HEK293T (cell line): ENCODE results near the gene IFIH1.

Experiments
- CTCF ChIA-PET: fragments of 350-600 bp; formaldehyde crosslinking; extraction: SDS; loops from one replicate; lab custom pipeline; 2021; ENCODE audit warnings: antibody characterized with exemption, inconsistent platforms; lab: Yijun Ruan, JAX
- POLR2A ChIA-PET: fragments of 350-600 bp; formaldehyde crosslinking; extraction: SDS; loops from one replicate; lab custom pipeline; 2020; ENCODE audit warnings: antibody characterized with exemption, inconsistent platforms; lab: Yijun Ruan, JAX
- DNase-seq: peaks from one replicate; pipeline ENCODE4 v3.0.0; 2012; ENCODE audit warnings: mixed read lengths; ENCODE audit errors: extremely low spot score
- ARNT ChIP-seq: fragments of 450-650 bp; IDR thresholded peaks from 2 replicates; pipeline ENCODE4 v1.6.1; 2017; ENCODE audit warnings: mild to moderate bottlenecking
- BHLHE40 ChIP-seq: fragments of 450-650 bp; IDR thresholded peaks from 2 replicates; pipeline ENCODE4 v1.6.1; 2016; ENCODE audit warnings: mild to moderate bottlenecking, moderate library complexity, borderline replicate concordance
- CTBP1 ChIP-seq: fragments of 450-650 bp; IDR thresholded peaks from 2 replicates; pipeline ENCODE4 v1.6.1; 2016; ENCODE audit warnings: borderline replicate concordance
- ELF4 ChIP-seq: fragments of 450-650 bp; IDR thresholded peaks from 2 replicates; pipeline ENCODE4 v1.6.1; 2017; ENCODE audit warnings: antibody characterized with exemption
- FOXA1 ChIP-seq: fragments of 450-650 bp; IDR thresholded peaks from 2 replicates; pipeline ENCODE4 v1.6.1; 2016; ENCODE audit warnings: mild to moderate bottlenecking
- FOXK2 ChIP-seq: fragments of 450-650 bp; IDR thresholded peaks from 2 replicates; pipeline ENCODE4 v1.6.1; 2016; ENCODE audit warnings: mild to moderate bottlenecking
- FOXM1 ChIP-seq: fragments of 450-650 bp; IDR thresholded peaks from 2 replicates; pipeline ENCODE4 v1.6.1; 2017; ENCODE audit warnings: mild to moderate bottlenecking, borderline replicate concordance
- HDGF ChIP-seq: fragments of 450-650 bp; IDR thresholded peaks from 2 replicates; pipeline ENCODE4 v1.6.1; 2017; ENCODE audit warnings: antibody characterized with exemption, borderline replicate concordance
- L3MBTL2 ChIP-seq: fragments of 450-650 bp; conservative IDR thresholded peaks from 2 replicates; pipeline ENCODE4 v1.6.1; 2016; ENCODE audit warnings: mild to moderate bottlenecking
- LEF1 ChIP-seq: fragments of 450-650 bp; IDR thresholded peaks from 2 replicates; pipeline ENCODE4 v1.6.1; 2017; ENCODE audit warnings: mild to moderate bottlenecking, borderline replicate concordance
- NFRKB ChIP-seq: fragments of 450-650 bp; IDR thresholded peaks from 2 replicates; pipeline ENCODE4 v1.6.1; 2016; ENCODE audit warnings: mild to moderate bottlenecking, moderate library complexity
- SP1 ChIP-seq: fragments of 450-650 bp; IDR thresholded peaks from 2 replicates; pipeline ENCODE4 v1.6.1; 2017
- SUZ12 ChIP-seq: fragments of 450-650 bp; IDR thresholded peaks from 2 replicates; pipeline ENCODE4 v1.6.1; 2016; ENCODE audit warnings: mild to moderate bottlenecking
- TARDBP ChIP-seq: fragments of 450-650 bp; IDR thresholded peaks from 2 replicates; pipeline ENCODE4 v1.6.1; 2016
- ZNF384 ChIP-seq: fragments of 450-650 bp; IDR thresholded peaks from 2 replicates; pipeline ENCODE4 v1.6.1; 2016
- TF ChIP-seq, protein P1 (sequence below): fragments of 450-650 bp; IDR thresholded peaks from 2 replicates; pipeline ENCODE4 v1.6.1; 2016

Gene IFIH1

GRCh38 chr2:162230761-162231160 lies 87.7 kb downstream of the IFIH1 start:
- CTCF ChIA-PET, result no interaction called here
- TF ChIP-seq ZNF384 (no peak), ARNT (no peak), FOXM1 (no peak), SUZ12 (no peak)
- POLR2A ChIA-PET, result no interaction called here
- DNase-seq, result no peak

DNA sequence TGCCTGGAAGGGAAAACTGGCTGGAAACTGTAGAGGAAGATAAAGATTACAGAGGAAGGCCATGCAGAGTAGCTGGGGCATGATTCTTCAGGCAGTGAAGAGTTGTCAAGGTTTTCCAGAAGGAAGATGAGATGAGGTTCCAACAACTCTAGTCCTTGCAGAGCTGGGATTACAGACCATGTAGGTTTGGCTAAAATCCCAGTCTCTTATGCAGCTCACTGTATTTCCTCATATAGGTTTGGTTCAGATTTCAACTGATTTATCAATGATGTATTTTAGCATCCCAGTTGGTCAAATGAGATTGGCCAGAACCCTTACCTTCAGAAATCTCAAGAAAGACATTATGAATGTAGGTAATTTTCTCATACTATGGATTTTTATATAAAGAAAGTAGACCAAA lies 91.6 kb downstream of the IFIH1 start:
- CTCF ChIA-PET, result no interaction called here

GRCh38 chr2:162221064-162221463 lies 97.4 kb downstream of the IFIH1 start:
- POLR2A ChIA-PET, result no interaction called here
- TF ChIP-seq ARNT, result no peak
- 0 out of 2 replicates have a peak, but pooled peaks have one; percentile 24 for TF ChIP-seq FOXM1
- TF ChIP-seq ZNF384, result no peak
- CTCF ChIA-PET, result interaction anchor here (0.7 to 4.2 kb wide), 5 partner anchors 15 to 83 kb away, joined by 3 to 29 read pairs (median 3); no protein-coding TSS in a partner anchor
- DNase-seq, result peak; percentile 77

More for the DNA sequence above, 91.6 kb downstream of the IFIH1 start:
- DNase-seq, result no peak
- TF ChIP-seq L3MBTL2, result no peak
- no peak for TF ChIP-seq TARDBP
- no peak for TF ChIP-seq ZNF384
- TF ChIP-seq NFRKB, result no peak
- TF ChIP-seq BHLHE40, result no peak
- no peak for TF ChIP-seq SP1
- TF ChIP-seq, protein P1, sequence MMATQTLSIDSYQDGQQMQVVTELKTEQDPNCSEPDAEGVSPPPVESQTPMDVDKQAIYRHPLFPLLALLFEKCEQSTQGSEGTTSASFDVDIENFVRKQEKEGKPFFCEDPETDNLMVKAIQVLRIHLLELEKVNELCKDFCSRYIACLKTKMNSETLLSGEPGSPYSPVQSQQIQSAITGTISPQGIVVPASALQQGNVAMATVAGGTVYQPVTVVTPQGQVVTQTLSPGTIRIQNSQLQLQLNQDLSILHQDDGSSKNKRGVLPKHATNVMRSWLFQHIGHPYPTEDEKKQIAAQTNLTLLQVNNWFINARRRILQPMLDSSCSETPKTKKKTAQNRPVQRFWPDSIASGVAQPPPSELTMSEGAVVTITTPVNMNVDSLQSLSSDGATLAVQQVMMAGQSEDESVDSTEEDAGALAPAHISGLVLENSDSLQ, result no peak
- no peak for TF ChIP-seq ELF4
- POLR2A ChIA-PET, result no interaction called here

DNA sequence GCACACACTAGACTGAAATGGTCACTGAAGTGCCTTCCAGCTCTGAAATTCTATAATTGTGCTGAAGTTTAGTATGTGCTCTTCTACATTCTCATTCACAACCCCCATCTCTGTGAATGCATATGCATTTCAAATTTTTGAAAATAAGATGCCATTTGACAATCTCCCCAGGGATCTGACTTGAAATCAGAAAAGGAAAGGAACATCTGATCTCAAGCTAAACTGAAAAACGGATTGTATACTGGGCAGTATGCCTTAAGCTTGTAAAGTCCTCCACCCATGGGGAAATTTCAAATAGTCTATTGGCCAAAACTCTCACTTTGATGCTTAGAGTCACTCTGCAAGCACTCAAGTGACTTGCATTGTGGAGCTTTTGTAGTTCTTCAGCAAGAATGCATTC lies 98.1 kb downstream of the IFIH1 start:
- no peak for TF ChIP-seq HDGF
- no peak for TF ChIP-seq SUZ12
- TF ChIP-seq, protein P1, result no peak
- TF ChIP-seq L3MBTL2, result no peak
- no peak for TF ChIP-seq LEF1
- ChIA-PET POLR2A (no interaction called here), CTCF (interaction anchor here (0.8 to 4.2 kb wide), 6 partner anchors 15 to 84 kb away, joined by 3 to 29 read pairs (median 3); no protein-coding TSS in a partner anchor)
- DNase-seq, result no peak

DNA sequence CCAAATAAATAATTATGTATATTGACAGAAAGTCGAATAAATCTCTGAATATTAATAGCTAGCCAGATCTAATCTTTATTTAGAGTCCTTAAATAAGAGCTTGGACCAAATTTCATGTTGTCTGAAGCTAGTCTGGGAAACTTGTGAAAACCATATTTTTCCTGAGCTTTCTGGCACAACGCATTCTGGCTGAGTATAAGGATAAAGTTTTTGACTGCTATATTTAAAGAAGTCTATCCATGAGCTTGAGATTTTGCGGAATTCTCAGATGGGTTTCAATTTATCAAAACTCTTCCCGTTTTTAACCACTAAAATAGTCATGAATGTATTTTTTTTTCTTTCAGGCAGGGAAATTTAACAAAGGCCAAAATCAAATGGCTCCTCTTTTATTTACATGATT lies 99.1 kb downstream of the IFIH1 start:
- no peak for TF ChIP-seq ARNT
- TF ChIP-seq SUZ12, result no peak
- no peak for TF ChIP-seq LEF1
- TF ChIP-seq NFRKB, result no peak
- TF ChIP-seq L3MBTL2, result no peak
- TF ChIP-seq, protein P1, result no peak
- TF ChIP-seq ELF4, result no peak
- TF ChIP-seq HDGF, result no peak
- TF ChIP-seq FOXA1, result no peak
- TF ChIP-seq TARDBP, result no peak
- TF ChIP-seq FOXM1, result no peak
- no peak for TF ChIP-seq BHLHE40
- no peak for TF ChIP-seq CTBP1
- no peak for TF ChIP-seq FOXK2
- TF ChIP-seq SP1, result no peak
- no peak for TF ChIP-seq ZNF384
- CTCF ChIA-PET, result interaction anchor here (1.1 to 4.2 kb wide), 2 partner anchors 66 to 79 kb away, joined by 3 to 29 read pairs; no protein-coding TSS in a partner anchor
- POLR2A ChIA-PET, result no interaction called here
- no peak for DNase-seq

- POLR2A ChIA-PET, result no interaction called here
- TF ChIP-seq L3MBTL2 (no peak), TARDBP (no peak), LEF1 (no peak), SUZ12 (no peak), CTBP1 (no peak), FOXK2 (no peak), ZNF384 (no peak), FOXA1 (no peak), ELF4 (no peak), HDGF (no peak), BHLHE40 (no peak), NFRKB (no peak), ARNT (no peak), FOXM1 (no peak), SP1 (no peak)
- TF ChIP-seq, protein P1, result no peak
- no peak for DNase-seq
- CTCF ChIA-PET, result no interaction called here
Measured at GRCh38 chr2:162217598-162217997, 100.9 kb downstream of the IFIH1 start.
